DND-41 (cell line): Measurements from ENCODE around the gene ETFA.

ENCODE experiments used
- ATAC-seq: fragments of 200-7000 bp; cut with Tn5 transposase; 3 replicates; pipeline ENCODE4 v1.9.1; 2021; ENCODE audit warnings: low read depth; ENCODE audit not compliant: insufficient read depth
- DNase-seq: peaks from one replicate; pipeline ENCODE4 v3.0.0-alpha.2; 2020
- H2AFZ ChIP-seq: 2 replicates; pipeline ENCODE4 v1.6.0; 2012; ENCODE audit warnings: low read depth, low read length
- H3K27ac ChIP-seq: 2 replicates; pipeline ENCODE4 v1.5.1; 2012; ENCODE audit warnings: low read length, inconsistent platforms
- H3K27me3 ChIP-seq: fragments of 200-600 bp; sonication (generic); 2 replicates; pipeline ENCODE4 v1.6.0; 2012; ENCODE audit warnings: low read length, mild to moderate bottlenecking, inconsistent platforms; ENCODE audit not compliant: insufficient read depth, poor library complexity
- H3K36me3 ChIP-seq: 2 replicates; pipeline ENCODE4 v1.5.1; 2012; ENCODE audit warnings: low read length, inconsistent platforms; ENCODE audit not compliant: insufficient read depth
- H3K4me1 ChIP-seq: 2 replicates; pipeline ENCODE4 v1.5.1; 2012; ENCODE audit warnings: mild to moderate bottlenecking, low read length; ENCODE audit not compliant: insufficient read depth
- H3K4me2 ChIP-seq: 2 replicates; pipeline ENCODE4 v1.6.0; 2012; ENCODE audit warnings: mild to moderate bottlenecking, moderate library complexity, low read length, inconsistent platforms; ENCODE audit not compliant: insufficient read depth
- H3K4me3 ChIP-seq, 2 experiments: fragments of 200-600 bp in 1 of 2; shearing (Covaris generic) in 1 of 2; 2 replicates each; pipeline ENCODE4 v1.5.1; 2012 to 2016; ENCODE audit warnings: inconsistent platforms in 2 of 2, low read length in 2 of 2, mild to moderate bottlenecking in 2 of 2, low read depth in 1 of 2, moderate library complexity in 1 of 2
- H3K79me2 ChIP-seq: 2 replicates; pipeline ENCODE4 v1.6.0; 2012; ENCODE audit warnings: low read length, inconsistent platforms; ENCODE audit not compliant: insufficient read depth
- H3K9ac ChIP-seq: 2 replicates; pipeline ENCODE4 v1.6.0; 2012; ENCODE audit warnings: low read depth, mild to moderate bottlenecking, inconsistent platforms, low read length, moderate library complexity
- H3K9me3 ChIP-seq: 2 replicates; pipeline ENCODE4 v1.5.1; 2012; ENCODE audit warnings: low read length, moderate library complexity, mild to moderate bottlenecking, inconsistent platforms; ENCODE audit not compliant: insufficient read depth, severe bottlenecking
- H4K20me1 ChIP-seq: 2 replicates; pipeline ENCODE4 v1.6.0; 2012; ENCODE audit warnings: low read length; ENCODE audit not compliant: insufficient read depth
- CTCF ChIP-seq: IDR thresholded peaks from 2 replicates; pipeline ENCODE4 v1.5.1; 2012; ENCODE audit warnings: borderline replicate concordance, low read length, moderate library complexity, mild to moderate bottlenecking; ENCODE audit not compliant: poor library complexity, severe bottlenecking; ENCODE audit errors: extremely low read depth
- EZH2 ChIP-seq: IDR thresholded peaks from 3 replicates; pipeline ENCODE4 v1.6.1; 2012; ENCODE audit warnings: borderline replicate concordance, low read depth, mild to moderate bottlenecking, moderate library complexity, low read length, inconsistent platforms; ENCODE audit not compliant: severe bottlenecking

ETFA gene

GRCh38 chr15:76204109-76204845 is 107.0 kb downstream of the ETFA start:
- H3K9ac ChIP-seq, result no peak overlapping the region
- H3K79me2 ChIP-seq, result no peaks in the 10 kb centered on the region
- H3K4me1 ChIP-seq, result no peaks in the 10 kb centered on the region
- no peak overlapping the region for H2AFZ ChIP-seq
- ATAC-seq, result peak; percentile 64; the same call in 2 of the 3 replicates
- H3K9me3 ChIP-seq, result no peaks in the 10 kb centered on the region
- H3K27me3 ChIP-seq, result no peaks in the 10 kb centered on the region
- DNase-seq, result peak; percentile 19
- no peak overlapping the region for H3K4me2 ChIP-seq
- no peak overlapping the region for H3K4me3 ChIP-seq
- no peak overlapping the region for H3K27ac ChIP-seq
- TF ChIP-seq CTCF (no peak), EZH2 (no peak)
- peaks cover 6% of the 10 kb centered on the region; the same call in 1 of the 2 replicates for H3K36me3 ChIP-seq
- H4K20me1 ChIP-seq, result no peaks in the 10 kb centered on the region

GRCh38 chr15:76203346-76204108 is 107.7 kb downstream of the ETFA start:
- no peak for TF ChIP-seq EZH2
- no peak for TF ChIP-seq CTCF
- Histone ChIP-seq H3K36me3 (0 out of 2 replicates have a peak, but pooled peaks cover 3% of the 10 kb centered on the region), H3K27me3 (no peaks in the 10 kb centered on the region), H4K20me1 (no peaks in the 10 kb centered on the region), H3K4me2 (no peak overlapping the region), H3K9me3 (no peaks in the 10 kb centered on the region), H3K4me3 (no peak overlapping the region), H3K27ac (no peak overlapping the region), H3K9ac (no peak overlapping the region), H2AFZ (no peak overlapping the region), H3K4me1 (no peaks in the 10 kb centered on the region), H3K79me2 (no peaks in the 10 kb centered on the region)
- ATAC-seq, result no peak
- no peak for DNase-seq

GRCh38 chr15:76201536-76202255 is 109.6 kb downstream of the ETFA start:
- TF ChIP-seq EZH2, result no peak
- TF ChIP-seq CTCF, result no peak
- Histone ChIP-seq H3K9me3 (no peaks in the 10 kb centered on the region), H2AFZ (no peak overlapping the region), H3K9ac (no peak overlapping the region), H3K36me3 (no peaks in the 10 kb centered on the region), H3K79me2 (no peaks in the 10 kb centered on the region), H3K4me3 (no peak overlapping the region), H4K20me1 (no peaks in the 10 kb centered on the region), H3K27ac (no peak overlapping the region), H3K27me3 (no peaks in the 10 kb centered on the region), H3K4me2 (no peak overlapping the region), H3K4me1 (no peaks in the 10 kb centered on the region)
- DNase-seq, result no peak
- ATAC-seq, result no peak
